HepG2 (cell line): ENCODE measurements around the gene MYL12B. TPM values are rescaled to one million over a fixed set of nuclear protein-coding genes. Genes with fewer than 3 reads are reported as not detected.
A peak's percentile ranks its signal among the peaks of the same experiment; 100 is the strongest.

Source experiments
- ATAD3A ChIP-seq: sonication (generic); formaldehyde crosslinking; IDR thresholded peaks from 2 replicates; pipeline ENCODE4 v1.4.0; 2020; ENCODE audit warnings: missing genetic modification reagents
- HNRNPUL1 ChIP-seq: fragments of 200-400 bp; formaldehyde crosslinking; IDR thresholded peaks from 2 replicates; pipeline ENCODE4 v1.6.1; 2017; ENCODE audit warnings: low read depth, mild to moderate bottlenecking, low read length, moderate library complexity
- HOXA5 ChIP-seq: sonication (generic); formaldehyde crosslinking; IDR thresholded peaks from 2 replicates; pipeline ENCODE4 v1.4.0; 2020; ENCODE audit warnings: missing genetic modification reagents
- MED1 ChIP-seq: sonication (generic); formaldehyde crosslinking; IDR thresholded peaks from 2 replicates; pipeline ENCODE4 v1.4.0; 2020; ENCODE audit warnings: missing genetic modification reagents
- NFAT5 ChIP-seq: sonication (generic); formaldehyde crosslinking; IDR thresholded peaks from 2 replicates; pipeline ENCODE4 v1.4.0; 2020; ENCODE audit warnings: missing genetic modification reagents
- PRPF4 ChIP-seq: fragments of 200-400 bp; formaldehyde crosslinking; IDR thresholded peaks from 2 replicates; pipeline ENCODE4 v1.6.1; 2016; ENCODE audit warnings: low read length, low read depth; ENCODE audit not compliant: poor library complexity, severe bottlenecking
- RAD21 ChIP-seq: fragments of 450-650 bp; formaldehyde crosslinking; IDR thresholded peaks from 2 replicates; pipeline ENCODE4 v1.5.0; 2020; ENCODE audit warnings: mild to moderate bottlenecking
- RAD51 ChIP-seq: fragments of 450-650 bp; IDR thresholded peaks from 2 replicates; pipeline ENCODE4 v1.6.1; 2016; ENCODE audit warnings: borderline replicate concordance
- RFX5 ChIP-seq: IDR thresholded peaks from 2 replicates; pipeline ENCODE4 v1.6.1; 2011; ENCODE audit warnings: low read depth, low read length, improper control_type of control experiment
- SOX6 ChIP-seq, 2 experiments: fragments of 450-650 bp in 1 of 2; sonication (generic) in 1 of 2; formaldehyde crosslinking in 1 of 2; IDR thresholded peaks; 2 replicates each; pipeline versions ENCODE4 v1.4.0 to v1.6.1; 2017 to 2020; ENCODE audit warnings: antibody characterized with exemption in 1 of 2, mild to moderate bottlenecking in 1 of 2, missing genetic modification reagents in 1 of 2
- SRY ChIP-seq: sonication (generic); formaldehyde crosslinking; IDR thresholded peaks from 2 replicates; pipeline ENCODE4 v1.8.0; 2022; ENCODE audit warnings: mild to moderate bottlenecking, missing genetic modification reagents
- ZBTB38 ChIP-seq: sonication (generic); formaldehyde crosslinking; IDR thresholded peaks from 2 replicates; pipeline ENCODE4 v1.5.1; 2020; ENCODE audit warnings: mild to moderate bottlenecking, missing genetic modification reagents
- ZFP36L2 ChIP-seq: sonication (generic); formaldehyde crosslinking; IDR thresholded peaks from 2 replicates; pipeline ENCODE4 v1.4.0; 2020; ENCODE audit warnings: missing genetic modification reagents
- ZNF101 ChIP-seq: sonication (generic); formaldehyde crosslinking; IDR thresholded peaks from 2 replicates; pipeline ENCODE4 v1.4.0; 2020; ENCODE audit warnings: mild to moderate bottlenecking, low read depth, missing genetic modification reagents, borderline replicate concordance
- ZNF18 ChIP-seq: sonication (generic); formaldehyde crosslinking; IDR thresholded peaks from 2 replicates; pipeline ENCODE4 v1.8.0; 2022; ENCODE audit warnings: mild to moderate bottlenecking, missing genetic modification reagents; ENCODE audit not compliant: insufficient replicate concordance
- ZNF879 ChIP-seq: sonication (generic); formaldehyde crosslinking; IDR thresholded peaks from 2 replicates; pipeline ENCODE4 v1.8.1; 2023; ENCODE audit warnings: missing genetic modification reagents
- polyA plus RNA-seq, 8 experiments: library from polyadenylated mRNA; depleted of rRNA in 3 of 8; stranded (reverse) in 7 of 8; unstranded in 1 of 8; fragments of >200 nt; fragmentation: Illumina TruSeq in 4 of 8; extraction: Trizol in 4 of 8; gene quantifications; 2 replicates each; pipeline versions ENCODE4 v1.2.1 to v1.2.3, GENCODE V29; 2011 to 2016; ENCODE audit warnings: low read depth in 4 of 8, missing spikeins in 1 of 8, mixed read lengths in 1 of 8; ENCODE audit not compliant: insufficient read depth in 1 of 8
- total RNA-seq, 5 experiments: library from RNA; depleted of rRNA; stranded (reverse); fragments of >200 nt; fragmentation: Illumina TruSeq; extraction: Trizol; gene quantifications; 2 replicates each; pipeline ENCODE4 v1.2.3, GENCODE V29; 2016; ENCODE audit warnings: low read depth in 1 of 5
- TF ChIP-seq, protein P1 (sequence below): sonication (generic); formaldehyde crosslinking; IDR thresholded peaks from 2 replicates; pipeline ENCODE4 v1.4.0; 2020; ENCODE audit warnings: mild to moderate bottlenecking, missing genetic modification reagents
- TF ChIP-seq, protein P2 (sequence below): sonication (generic); formaldehyde crosslinking; IDR thresholded peaks from 2 replicates; pipeline ENCODE4 v1.4.0; 2020; ENCODE audit warnings: missing genetic modification reagents
- TF ChIP-seq, protein P3 (sequence below): sonication (generic); formaldehyde crosslinking; IDR thresholded peaks from 2 replicates; pipeline ENCODE4 v1.5.0; 2020; ENCODE audit warnings: mild to moderate bottlenecking, missing genetic modification reagents

Gene MYL12B
- total and polyA plus RNA-seq, 2 of the 13 experiments (the other 11 are each of a cell fraction or from before 2014, with no cell fraction given): 265 to 340 TPM

DNA sequence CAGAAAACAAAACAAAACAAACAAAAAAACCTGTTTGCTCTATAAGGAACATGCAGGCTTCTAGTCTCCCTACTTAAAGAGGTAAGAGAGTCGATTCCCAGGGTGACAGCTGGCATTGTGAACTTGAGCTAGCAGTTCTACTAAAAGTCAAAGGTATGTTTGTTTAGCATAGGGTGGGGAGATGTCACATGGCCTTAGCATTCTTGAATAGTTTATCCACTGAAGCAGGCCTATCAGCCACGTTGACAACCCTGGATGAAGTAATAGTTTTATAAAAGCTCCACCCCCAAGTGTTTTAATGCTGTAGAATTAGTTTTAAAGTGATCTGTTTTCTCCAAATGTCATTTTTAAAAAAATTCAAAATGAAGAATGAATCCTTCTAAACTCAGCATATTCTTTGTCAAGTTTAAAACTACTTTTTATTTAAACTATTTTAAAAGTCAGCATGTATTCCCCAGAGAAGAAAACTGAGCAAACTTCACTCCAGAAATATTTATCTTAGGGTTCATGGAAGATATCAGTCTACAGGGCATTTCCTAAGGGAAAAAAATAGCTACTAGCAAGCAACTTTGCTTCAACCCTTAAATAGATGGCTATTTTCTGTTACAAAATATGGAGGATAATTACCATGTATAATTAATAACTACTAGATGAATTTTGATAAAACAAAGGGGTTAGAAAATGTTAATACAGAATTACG, 43.8 kb upstream of the MYL12B start (continued):
- TF ChIP-seq NFAT5 (CRISPR knock-in tag): no peak
- TF ChIP-seq, protein P1, sequence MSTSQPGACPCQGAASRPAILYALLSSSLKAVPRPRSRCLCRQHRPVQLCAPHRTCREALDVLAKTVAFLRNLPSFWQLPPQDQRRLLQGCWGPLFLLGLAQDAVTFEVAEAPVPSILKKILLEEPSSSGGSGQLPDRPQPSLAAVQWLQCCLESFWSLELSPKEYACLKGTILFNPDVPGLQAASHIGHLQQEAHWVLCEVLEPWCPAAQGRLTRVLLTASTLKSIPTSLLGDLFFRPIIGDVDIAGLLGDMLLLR: no peak
- no peak for TF ChIP-seq ZNF101 (CRISPR knock-in tag)
- no peak for TF ChIP-seq ATAD3A (CRISPR knock-in tag)
- no peak for TF ChIP-seq PRPF4
- TF ChIP-seq, protein P2, sequence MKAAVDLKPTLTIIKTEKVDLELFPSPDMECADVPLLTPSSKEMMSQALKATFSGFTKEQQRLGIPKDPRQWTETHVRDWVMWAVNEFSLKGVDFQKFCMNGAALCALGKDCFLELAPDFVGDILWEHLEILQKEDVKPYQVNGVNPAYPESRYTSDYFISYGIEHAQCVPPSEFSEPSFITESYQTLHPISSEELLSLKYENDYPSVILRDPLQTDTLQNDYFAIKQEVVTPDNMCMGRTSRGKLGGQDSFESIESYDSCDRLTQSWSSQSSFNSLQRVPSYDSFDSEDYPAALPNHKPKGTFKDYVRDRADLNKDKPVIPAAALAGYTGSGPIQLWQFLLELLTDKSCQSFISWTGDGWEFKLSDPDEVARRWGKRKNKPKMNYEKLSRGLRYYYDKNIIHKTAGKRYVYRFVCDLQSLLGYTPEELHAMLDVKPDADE (CRISPR knock-in tag): no peak
- TF ChIP-seq ZNF18: no peak
- no peak for TF ChIP-seq RFX5
- no peak for TF ChIP-seq HOXA5 (CRISPR knock-in tag)
- peak; percentile 80 for TF ChIP-seq MED1 (CRISPR knock-in tag)
- peak; percentile 56; the same call in 1 of the 2 replicates for TF ChIP-seq RAD51
- TF ChIP-seq, protein P3, sequence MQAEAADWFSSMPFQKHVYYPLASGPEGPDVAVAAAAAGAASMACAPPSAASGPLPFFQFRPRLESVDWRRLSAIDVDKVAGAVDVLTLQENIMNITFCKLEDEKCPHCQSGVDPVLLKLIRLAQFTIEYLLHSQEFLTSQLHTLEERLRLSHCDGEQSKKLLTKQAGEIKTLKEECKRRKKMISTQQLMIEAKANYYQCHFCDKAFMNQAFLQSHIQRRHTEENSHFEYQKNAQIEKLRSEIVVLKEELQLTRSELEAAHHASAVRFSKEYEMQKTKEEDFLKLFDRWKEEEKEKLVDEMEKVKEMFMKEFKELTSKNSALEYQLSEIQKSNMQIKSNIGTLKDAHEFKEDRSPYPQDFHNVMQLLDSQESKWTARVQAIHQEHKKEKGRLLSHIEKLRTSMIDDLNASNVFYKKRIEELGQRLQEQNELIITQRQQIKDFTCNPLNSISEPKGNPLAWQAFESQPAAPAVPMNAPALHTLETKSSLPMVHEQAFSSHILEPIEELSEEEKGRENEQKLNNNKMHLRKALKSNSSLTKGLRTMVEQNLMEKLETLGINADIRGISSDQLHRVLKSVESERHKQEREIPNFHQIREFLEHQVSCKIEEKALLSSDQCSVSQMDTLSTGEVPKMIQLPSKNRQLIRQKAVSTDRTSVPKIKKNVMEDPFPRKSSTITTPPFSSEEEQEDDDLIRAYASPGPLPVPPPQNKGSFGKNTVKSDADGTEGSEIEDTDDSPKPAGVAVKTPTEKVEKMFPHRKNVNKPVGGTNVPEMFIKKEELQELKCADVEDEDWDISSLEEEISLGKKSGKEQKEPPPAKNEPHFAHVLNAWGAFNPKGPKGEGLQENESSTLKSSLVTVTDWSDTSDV (CRISPR knock-in tag): no peak
- TF ChIP-seq ZNF879 (CRISPR knock-in tag): no peak
- no peak for TF ChIP-seq HNRNPUL1
- TF ChIP-seq SOX6 (IDR thresholded peaks at IDR 0.05): no peak
- TF ChIP-seq SOX6 (CRISPR knock-in tag; IDR thresholded peaks at IDR 0.05): peak; percentile 75
- no peak for TF ChIP-seq SRY
- TF ChIP-seq RAD21 (CRISPR knock-in tag): no peak
- TF ChIP-seq ZBTB38 (CRISPR knock-in tag): no peak
- TF ChIP-seq ZFP36L2 (CRISPR knock-in tag): no peak
